ENCODE results near the gene RFX4.

GRCh38 chr12:106720696-106721095 lies 137.9 kb downstream of the RFX4 start:
- TF ChIP-seq EZH2phosphoT487 (IDR thresholded peaks at IDR 0.05) (no peak), EZH2 (IDR thresholded peaks at IDR 0.05) (no peak)
- TF ChIP-seq, protein P1, sequence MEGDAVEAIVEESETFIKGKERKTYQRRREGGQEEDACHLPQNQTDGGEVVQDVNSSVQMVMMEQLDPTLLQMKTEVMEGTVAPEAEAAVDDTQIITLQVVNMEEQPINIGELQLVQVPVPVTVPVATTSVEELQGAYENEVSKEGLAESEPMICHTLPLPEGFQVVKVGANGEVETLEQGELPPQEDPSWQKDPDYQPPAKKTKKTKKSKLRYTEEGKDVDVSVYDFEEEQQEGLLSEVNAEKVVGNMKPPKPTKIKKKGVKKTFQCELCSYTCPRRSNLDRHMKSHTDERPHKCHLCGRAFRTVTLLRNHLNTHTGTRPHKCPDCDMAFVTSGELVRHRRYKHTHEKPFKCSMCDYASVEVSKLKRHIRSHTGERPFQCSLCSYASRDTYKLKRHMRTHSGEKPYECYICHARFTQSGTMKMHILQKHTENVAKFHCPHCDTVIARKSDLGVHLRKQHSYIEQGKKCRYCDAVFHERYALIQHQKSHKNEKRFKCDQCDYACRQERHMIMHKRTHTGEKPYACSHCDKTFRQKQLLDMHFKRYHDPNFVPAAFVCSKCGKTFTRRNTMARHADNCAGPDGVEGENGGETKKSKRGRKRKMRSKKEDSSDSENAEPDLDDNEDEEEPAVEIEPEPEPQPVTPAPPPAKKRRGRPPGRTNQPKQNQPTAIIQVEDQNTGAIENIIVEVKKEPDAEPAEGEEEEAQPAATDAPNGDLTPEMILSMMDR (IDR thresholded peaks at IDR 0.05), result no peak

Data from neural progenitor cell (in vitro differentiated cells).